ENCODE results near the gene ITPR3.

Gene ITPR3

DNA sequence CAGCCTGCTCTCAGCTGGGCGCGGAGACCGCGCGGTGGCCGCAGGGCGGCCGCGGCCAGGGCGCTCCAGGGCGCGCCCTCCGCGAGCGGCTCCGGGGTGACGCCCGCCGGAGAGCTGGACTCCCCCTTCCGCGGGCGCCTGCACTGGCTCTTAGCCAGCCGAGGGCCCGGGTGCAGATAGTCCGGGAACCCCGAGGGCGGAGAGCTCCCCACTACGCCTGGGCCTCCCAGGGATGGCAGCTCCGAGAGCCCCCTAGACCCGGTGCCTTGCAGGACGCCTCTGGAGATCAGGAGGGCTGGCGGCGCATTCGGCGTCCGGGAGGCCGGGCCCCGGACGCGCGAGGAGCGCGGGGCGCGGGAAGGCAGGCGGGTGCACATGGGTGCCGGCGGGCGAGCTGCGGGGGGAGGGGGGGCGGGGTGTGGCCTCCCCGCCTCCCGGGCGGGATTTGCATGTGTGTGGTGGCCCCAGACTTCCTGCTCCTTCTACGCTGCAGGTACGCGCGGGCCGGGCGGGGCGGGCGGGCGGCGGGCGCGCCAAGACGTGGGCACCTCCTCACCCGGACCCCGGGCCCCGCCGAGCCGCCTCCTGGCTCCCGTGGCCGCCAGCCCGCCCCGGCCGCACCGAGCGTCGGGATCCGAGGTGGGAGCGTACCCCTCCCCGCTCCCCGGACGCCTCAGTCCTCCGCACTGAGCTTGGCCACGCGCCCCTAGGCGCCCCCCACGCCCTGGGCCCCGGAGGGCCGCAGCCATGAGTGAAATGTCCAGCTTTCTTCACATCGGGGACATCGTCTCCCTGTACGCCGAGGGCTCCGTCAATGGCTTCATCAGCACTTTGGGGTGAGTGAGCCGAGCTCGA, at the start of gene ITPR3:
ITPR3 (plus strand) TSS at position 467 of the 855 bp plus-strand sequence; CDS start at position 748, 281 bp downstream.
- DNase-seq (ENCODE audit: low read depth in 2 of 2), result peak; percentile 45 to 46

DNA sequence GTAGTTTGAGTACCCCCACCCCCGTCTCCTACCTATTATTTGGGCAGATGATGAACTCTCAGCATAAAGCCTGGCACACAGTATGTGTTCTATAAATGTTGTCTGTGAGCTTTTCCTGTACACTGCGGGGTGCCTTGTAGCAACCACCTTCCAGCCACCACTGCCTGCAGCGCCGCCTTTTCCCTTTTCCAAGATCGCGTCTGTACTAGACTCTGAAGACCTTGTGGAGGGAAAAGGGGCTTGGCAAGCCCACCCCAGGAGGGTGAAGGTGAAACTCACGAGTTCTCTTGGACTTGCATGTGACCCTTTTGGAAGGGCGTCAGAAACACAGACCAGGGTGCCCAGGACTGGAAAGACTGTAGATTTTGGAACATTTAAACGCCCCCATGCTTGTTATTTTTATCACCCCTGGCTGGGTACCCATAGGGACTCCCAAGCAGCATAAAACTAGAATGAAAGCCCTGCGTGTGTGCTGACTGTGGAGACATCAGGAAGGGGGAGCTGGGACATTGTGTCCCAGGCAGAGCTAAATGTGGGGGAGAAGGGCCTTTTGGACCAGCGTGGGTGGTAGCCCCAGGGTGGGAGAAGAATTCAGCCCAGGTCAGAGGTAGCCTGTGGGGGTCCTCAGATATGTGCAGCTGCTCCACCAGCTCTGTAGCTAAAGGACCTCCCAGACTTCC, 49.3 kb upstream of the ITPR3 start:
- DNase-seq (ENCODE audit: low read depth in 2 of 2), result no peak

DNA sequence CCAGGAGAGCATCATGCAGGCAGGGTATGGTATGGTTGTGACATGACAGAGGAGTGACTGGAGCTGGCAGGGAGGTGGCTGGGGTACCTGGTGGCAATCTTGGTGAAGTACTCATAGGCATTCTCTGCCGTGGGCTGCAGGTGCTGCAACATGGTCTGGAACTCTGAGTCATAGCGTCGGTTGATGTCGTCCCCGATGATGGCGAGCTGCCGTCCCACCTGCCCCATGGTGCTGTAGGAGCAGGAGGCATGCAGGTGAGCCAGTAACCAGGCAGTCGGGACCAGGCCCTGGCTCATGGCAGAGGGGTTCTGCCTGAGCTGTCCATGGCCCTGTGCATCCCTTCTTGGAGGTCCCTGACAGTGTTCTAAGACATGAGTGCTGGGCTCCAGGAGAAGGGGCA, 45.9 kb upstream of the ITPR3 start:
- DNase-seq (ENCODE audit: low read depth in 2 of 2), result no peak

GRCh38 chr6:33576668-33577067, 44.5 kb upstream of the ITPR3 start:
- DNase-seq (ENCODE audit: low read depth in 2 of 2), result no peak

GRCh38 chr6:33577106-33577535, 44.0 kb upstream of the ITPR3 start:
- no peak for DNase-seq (ENCODE audit: low read depth in 2 of 2)

GRCh38 chr6:33577718-33578117, 43.4 kb upstream of the ITPR3 start:
- no peak for DNase-seq (ENCODE audit: low read depth in 2 of 2)

DNA sequence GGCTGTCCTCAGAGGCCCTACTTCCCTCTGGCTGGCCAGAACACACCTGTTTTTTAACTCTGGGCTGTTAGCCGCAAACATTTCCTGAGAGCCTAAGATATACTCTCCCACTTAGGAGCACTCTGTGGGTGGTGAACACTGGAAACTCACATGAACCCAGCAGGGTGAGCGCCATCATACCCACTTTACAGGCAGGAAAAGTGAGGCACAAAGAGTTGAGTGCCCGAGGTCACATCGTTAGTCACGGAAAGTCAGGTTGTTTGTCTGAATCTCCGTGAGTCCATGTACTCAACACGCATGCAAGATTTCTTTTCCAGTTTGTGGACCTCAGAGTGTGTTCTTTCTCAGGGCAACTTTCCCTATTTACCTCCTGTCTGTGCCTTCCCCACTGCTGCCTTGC, 43.0 kb upstream of the ITPR3 start:
- DNase-seq (ENCODE audit: low read depth in 2 of 2), result no peak

DNA sequence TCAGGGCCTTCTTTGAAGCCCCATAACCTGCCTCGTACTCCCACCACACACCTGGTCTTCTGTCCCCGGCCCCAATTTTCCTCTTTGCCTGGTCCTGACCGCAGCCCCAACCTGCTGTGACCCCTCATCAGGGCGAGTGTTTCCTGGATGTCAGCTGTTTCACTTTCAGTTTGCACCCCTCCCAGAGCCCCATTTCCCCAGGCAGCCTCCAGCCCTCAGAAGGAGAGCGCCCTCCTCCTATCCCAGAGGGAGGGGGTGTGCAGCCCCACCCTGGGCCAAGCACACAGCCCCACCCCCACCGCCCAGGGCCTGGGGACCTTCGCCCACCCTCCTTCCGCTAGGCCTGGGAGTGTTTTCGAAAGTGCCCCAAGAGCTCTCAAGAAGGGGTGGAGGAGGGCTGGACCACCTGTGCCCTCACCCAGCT, 42.5 kb upstream of the ITPR3 start:
- no peak for DNase-seq (ENCODE audit: low read depth in 2 of 2)

- DNase-seq (ENCODE audit: low read depth in 2 of 2), result peak; percentile 65 to 67
Measured at GRCh38 chr6:33579828-33580714, 41.1 kb upstream of the ITPR3 start, which contains the start of gene BAK1. TSS of gene BAK1 (minus strand) at chr6:33580276. CDS start at chr6:33577604, 2,672 bp downstream.

- DNase-seq (ENCODE audit: low read depth in 2 of 2), result no peak
Measured at GRCh38 chr6:33581186-33581585, 39.9 kb upstream of the ITPR3 start.

- DNase-seq (ENCODE audit: low read depth in 2 of 2), result no peak
Measured at GRCh38 chr6:33583591-33584155, 37.4 kb upstream of the ITPR3 start.

DNA sequence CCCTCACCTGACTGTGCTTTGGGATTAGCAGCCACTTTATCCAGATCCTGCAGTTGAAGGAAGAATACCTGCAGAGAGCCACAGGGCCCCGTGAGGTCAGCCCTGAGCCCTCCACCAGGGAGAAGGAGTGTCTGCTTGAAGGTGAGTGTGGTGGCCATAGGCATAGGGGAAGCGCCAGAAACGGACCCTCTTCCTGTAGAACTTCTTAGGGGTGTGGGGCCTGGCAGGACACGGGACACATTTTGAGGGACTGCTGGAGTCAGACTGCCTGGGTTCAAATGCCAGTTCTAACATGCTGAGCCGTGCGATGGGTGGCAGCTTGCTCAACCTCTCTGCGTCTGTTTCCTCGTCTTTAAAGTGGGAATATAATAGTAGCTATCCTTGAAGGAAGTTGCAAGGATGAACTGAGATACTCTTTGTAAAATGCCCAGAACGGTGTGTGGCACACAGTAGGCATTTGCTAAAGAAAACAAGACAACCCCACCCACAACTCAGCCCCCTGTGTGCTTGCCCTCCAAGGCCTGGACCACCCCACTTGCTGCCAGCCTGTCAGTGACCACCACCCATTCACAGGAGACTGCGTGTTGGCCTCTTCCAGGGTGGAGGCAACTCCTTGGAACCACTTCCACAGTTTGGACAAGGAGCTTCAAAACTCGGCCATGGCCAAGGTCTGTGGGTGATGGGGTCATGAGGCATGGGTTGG, 36.3 kb upstream of the ITPR3 start:
- DNase-seq (ENCODE audit: low read depth in 2 of 2), result no peak

GRCh38 chr6:33585403-33586107, 35.6 kb upstream of the ITPR3 start:
- peak; percentile 75 to 86 for DNase-seq (ENCODE audit: low read depth in 2 of 2)

- no peak for DNase-seq (ENCODE audit: low read depth in 2 of 2)
Measured at GRCh38 chr6:33586108-33586640, 34.9 kb upstream of the ITPR3 start.

GRCh38 chr6:33587529-33587928, 33.6 kb upstream of the ITPR3 start:
- DNase-seq (ENCODE audit: low read depth in 2 of 2), result no peak

DNA sequence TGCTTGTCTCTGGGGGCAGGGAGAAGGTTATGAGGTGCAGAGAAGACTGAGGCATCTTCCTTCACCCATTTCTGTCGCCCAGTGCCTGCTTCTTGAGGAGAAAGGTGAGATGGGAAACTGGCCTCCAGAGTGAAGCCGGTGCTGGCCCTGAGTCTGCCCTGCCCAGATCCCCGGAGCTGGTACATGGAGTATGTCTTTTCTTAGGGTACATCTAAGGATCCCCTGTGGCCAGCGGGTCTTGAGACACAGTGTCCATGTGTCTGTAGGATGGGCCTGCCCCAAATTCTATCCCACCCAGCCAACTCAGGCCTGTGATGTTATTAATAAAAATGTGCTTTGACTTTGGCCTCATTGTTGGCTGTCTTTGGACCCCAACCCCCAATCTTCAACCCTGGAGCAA, 32.2 kb upstream of the ITPR3 start:
- no peak for DNase-seq (ENCODE audit: low read depth in 2 of 2)

- no peak for DNase-seq (ENCODE audit: low read depth in 2 of 2)
Measured at GRCh38 chr6:33589392-33589730, 31.8 kb upstream of the ITPR3 start.

- no peak for DNase-seq (ENCODE audit: low read depth in 2 of 2)
Measured at GRCh38 chr6:33589731-33590530, 31.2 kb upstream of the ITPR3 start.

GRCh38 chr6:33590531-33591198, 30.5 kb upstream of the ITPR3 start:
- DNase-seq (ENCODE audit: low read depth in 2 of 2), result no peak

All from stimulated activated CD8-positive, alpha-beta memory T cell treated with anti-CD3 and anti-CD28 coated beads, Interleukin-7, amount 100 ng/mL, for 1 hour (primary cell).